Measurements from ENCODE around the gene DMXL1. TPM values are rescaled to one million over a fixed set of nuclear protein-coding genes. Genes with fewer than 3 reads are reported as not detected.

DMXL1 gene
- total RNA-seq, 1 donor from 2014 or later = 56.5 TPM

GRCh38 chr5:119212026-119212425, 141.1 kb downstream of the DMXL1 start:
- no peaks in the 10 kb centered on the region for H3K4me1 ChIP-seq
- DNase-seq (ENCODE audit: extremely low spot score in 2 of 2) = no peak
- TF ChIP-seq CTCF (IDR thresholded peaks at IDR 0.05) (no peak), POLR2AphosphoS5 (IDR thresholded peaks at IDR 0.05; ENCODE audit: insufficient read depth in 1 of 2, low read depth in 1 of 2) (no peak), POLR2A (IDR thresholded peaks at IDR 0.05) (no peak)
- H3K9me3 ChIP-seq = no peaks in the 10 kb centered on the region
- intact Hi-C loops (cut with DNase I) = no loop called here
- peaks cover 0 to 11% of the 10 kb centered on the region in 2 donors for H3K36me3 ChIP-seq
- no peaks in the 10 kb centered on the region for H3K27me3 ChIP-seq
- no peak overlapping the region for H3K27ac ChIP-seq
- no peak overlapping the region for H3K4me3 ChIP-seq

GRCh38 chr5:119212676-119213075, 141.8 kb downstream of the DMXL1 start:
- Histone ChIP-seq H3K4me1 (no peaks in the 10 kb centered on the region), H3K27ac (no peak overlapping the region), H3K4me3 (no peak overlapping the region), H3K9me3 (no peaks in the 10 kb centered on the region), H3K27me3 (no peaks in the 10 kb centered on the region), H3K36me3 (peaks cover 0 to 11% of the 10 kb centered on the region in 2 donors)
- TF ChIP-seq POLR2A (IDR thresholded peaks at IDR 0.05) = no peak
- TF ChIP-seq CTCF (IDR thresholded peaks at IDR 0.05) = no peak
- TF ChIP-seq POLR2AphosphoS5 (IDR thresholded peaks at IDR 0.05; ENCODE audit: insufficient read depth in 1 of 2, low read depth in 1 of 2) = no peak
- DNase-seq (ENCODE audit: extremely low spot score in 2 of 2) = no peak
- intact Hi-C loops (cut with DNase I) = no loop called here

- Histone ChIP-seq H3K4me3 (no peak overlapping the region), H3K27me3 (no peaks in the 10 kb centered on the region), H3K9me3 (no peaks in the 10 kb centered on the region), H3K4me1 (no peaks in the 10 kb centered on the region), H3K27ac (no peak overlapping the region), H3K36me3 (peaks cover 0 to 16% of the 10 kb centered on the region in 2 donors)
- no peak for DNase-seq (ENCODE audit: extremely low spot score in 2 of 2)
- TF ChIP-seq CTCF (IDR thresholded peaks at IDR 0.05) = no peak
- TF ChIP-seq POLR2A (IDR thresholded peaks at IDR 0.05) = no peak
- no peak for TF ChIP-seq POLR2AphosphoS5 (IDR thresholded peaks at IDR 0.05; ENCODE audit: insufficient read depth in 1 of 2, low read depth in 1 of 2)
- intact Hi-C loops (cut with DNase I) = no loop called here
These were observed 146.3 kb downstream of the DMXL1 start for GRCh38 chr5:119217183-119217582.

GRCh38 chr5:119218830-119219782, 148.2 kb downstream of the DMXL1 start:
- Histone ChIP-seq H3K27ac (no peak overlapping the region), H3K9me3 (no peaks in the 10 kb centered on the region), H3K4me1 (no peaks in the 10 kb centered on the region), H3K4me3 (no peak overlapping the region), H3K36me3 (peaks cover 0 to 23% of the 10 kb centered on the region in 2 donors), H3K27me3 (no peaks in the 10 kb centered on the region)
- no peak for TF ChIP-seq CTCF (IDR thresholded peaks at IDR 0.05)
- TF ChIP-seq POLR2A (IDR thresholded peaks at IDR 0.05) = no peak
- no peak for TF ChIP-seq POLR2AphosphoS5 (IDR thresholded peaks at IDR 0.05; ENCODE audit: insufficient read depth in 1 of 2, low read depth in 1 of 2)
- DNase-seq (ENCODE audit: extremely low spot score in 2 of 2) = no peak
- intact Hi-C loops (cut with DNase I) = no loop called here

Measured in vagina (tissue), 2 donors.